K562 (cell line): ENCODE measurements around the gene CD6. TPM values are rescaled to one million over a fixed set of nuclear protein-coding genes. Genes with fewer than 3 reads are reported as not detected.

Experiments
- ATAC-seq: fragments of 200-7000 bp; cut with Tn5 transposase; 3 replicates; pipeline ENCODE4 v1.9.1; 2020; ENCODE audit warnings: moderate library complexity
- BruUV-seq: library from RNA; stranded (reverse); fragments of 400-500 nt; replicated peaks from 2 replicates; lab custom pipeline; 2021; lab: Mats Ljungman, UMichigan
- CTCF ChIA-PET: fragments of 300-600 bp; formaldehyde crosslinking; extraction: SDS; loops from one replicate; lab custom pipeline; 2021; ENCODE audit warnings: low intra/inter-chr PET ratio; lab: Yijun Ruan, JAX
- POLR2A ChIA-PET: fragments of 300-600, 350-650 bp; sonication (Branson Sonifier 250); formaldehyde crosslinking; extraction: SDS; loops from one replicate; lab custom pipeline; 2021; ENCODE audit warnings: antibody characterized with exemption, inconsistent platforms; lab: Yijun Ruan, JAX
- DNase-seq, 4 experiments: peaks; one replicate each; pipeline versions ENCODE4 v3.0.0 to v3.0.0-alpha.2; 2011 to 2018; ENCODE audit warnings: low spot score in 3 of 4, mixed read lengths in 3 of 4; ENCODE audit errors: extremely low read depth in 1 of 4
- FAIRE-seq: peaks from 2 replicates; lab custom pipeline; 2011; peaks lifted over from hg19 to GRCh38; lab: Jason Lieb, UNC
- H2AFZ ChIP-seq: 2 replicates; pipeline ENCODE4 v1.6.0; 2011; ENCODE audit warnings: low read depth, low read length, control low read depth, inconsistent platforms
- H3K27ac ChIP-seq: fragments of 200-600 bp; 3 replicates; pipeline ENCODE4 v1.8.0; 2011; ENCODE audit warnings: low read depth, mild to moderate bottlenecking, control low read depth, inconsistent platforms, low read length, moderate library complexity, mixed read lengths; ENCODE audit errors: extremely low read depth
- H3K27me3 ChIP-seq, 2 experiments: fragments of 300-600 bp in 1 of 2; 2 replicates in 1 of 2; 3 replicates in 1 of 2; pipeline versions ENCODE4 v1.6.0 to v1.8.0; 2011; ENCODE audit warnings: inconsistent platforms in 2 of 2, low read length in 2 of 2, mild to moderate bottlenecking in 1 of 2, mixed read lengths in 1 of 2, moderate library complexity in 1 of 2; ENCODE audit not compliant: control insufficient read depth in 2 of 2, insufficient read depth in 2 of 2
- H3K36me3 ChIP-seq: fragments of 300-600 bp; 3 replicates; pipeline ENCODE4 v1.8.0; 2011; ENCODE audit warnings: mild to moderate bottlenecking, low read length, inconsistent platforms; ENCODE audit not compliant: control insufficient read depth, insufficient read depth
- H3K4me1 ChIP-seq, 2 experiments: fragments of 200-600 bp in 1 of 2; replicated peaks in 1 of 2; 2 replicates in 1 of 2; 3 replicates in 1 of 2; pipeline versions ENCODE4 v1.5.1 to v1.8.0; 2011; ENCODE audit warnings: inconsistent platforms in 2 of 2, low read length in 2 of 2, mild to moderate bottlenecking in 1 of 2, mixed read lengths in 1 of 2, moderate library complexity in 1 of 2; ENCODE audit not compliant: control insufficient read depth in 2 of 2, insufficient read depth in 2 of 2
- H3K4me2 ChIP-seq: 2 replicates; pipeline ENCODE4 v1.6.1; 2011; ENCODE audit warnings: low read length, control low read depth, inconsistent platforms, mixed read lengths; ENCODE audit not compliant: insufficient read depth
- H3K4me3 ChIP-seq: fragments of 200-600 bp; sonication (generic), shearing (Covaris generic); 2 replicates; pipeline ENCODE4 v1.5.1; 2016; ENCODE audit warnings: control low read depth, inconsistent platforms
- H3K79me2 ChIP-seq: fragments of 200-600 bp; 3 replicates; pipeline ENCODE4 v1.8.0; 2011; ENCODE audit warnings: low read length, inconsistent platforms; ENCODE audit not compliant: control insufficient read depth, insufficient read depth
- H3K9ac ChIP-seq, 2 experiments: 2 replicates each; pipeline versions ENCODE4 v1.6.0 to v1.6.1; 2011; ENCODE audit warnings: low read depth in 2 of 2, low read length in 2 of 2, control low read depth in 1 of 2, inconsistent platforms in 1 of 2, mild to moderate bottlenecking in 1 of 2, mixed read lengths in 1 of 2; ENCODE audit not compliant: insufficient read depth in 1 of 2
- H3K9me1 ChIP-seq: one replicate; pipeline ENCODE4 v1.6.0; 2011; ENCODE audit warnings: inconsistent platforms, mild to moderate bottlenecking, low read length, moderate library complexity; ENCODE audit not compliant: control insufficient read depth, insufficient read depth
- H3K9me3 ChIP-seq: replicated peaks from 2 replicates; pipeline ENCODE4 v1.5.1; 2011; ENCODE audit warnings: low read depth, low read length, inconsistent platforms; ENCODE audit not compliant: control insufficient read depth, insufficient read depth
- H4K20me1 ChIP-seq: replicated peaks from 2 replicates; pipeline ENCODE4 v1.6.1; 2011; ENCODE audit warnings: low read length, inconsistent platforms, mixed read lengths; ENCODE audit not compliant: control insufficient read depth, insufficient read depth
- GATAD2A ChIP-seq: fragments of 450-650 bp; IDR thresholded peaks from 2 replicates; pipeline ENCODE4 v1.6.1; 2017
- MEF2D ChIP-seq: conservative IDR thresholded peaks from 2 replicates; pipeline ENCODE4 v1.6.1; 2016; ENCODE audit warnings: low read depth, missing genetic modification characterization, missing compliant biosample characterization
- MEIS2 ChIP-seq: fragments of 450-650 bp; IDR thresholded peaks from 2 replicates; pipeline ENCODE4 v1.6.1; 2014; ENCODE audit warnings: mild to moderate bottlenecking; ENCODE audit not compliant: partially characterized antibody
- PHF20 ChIP-seq: fragments of 450-650 bp; IDR thresholded peaks from 2 replicates; pipeline ENCODE4 v1.6.1; 2018; ENCODE audit not compliant: partially characterized antibody
- POLR3G ChIP-seq: IDR thresholded peaks from 2 replicates; pipeline ENCODE4 v1.6.1; 2011; ENCODE audit not compliant: insufficient read length, insufficient replicate concordance; ENCODE audit errors: extremely low read depth
- SAFB ChIP-seq: fragments of 200-400 bp; formaldehyde crosslinking; IDR thresholded peaks from 2 replicates; pipeline ENCODE4 v1.6.1; 2017; ENCODE audit warnings: low read depth, low read length, borderline replicate concordance
- SNAPC5 ChIP-seq: fragments of 250-450 bp; sonication (Bioruptor Pico); IDR thresholded peaks from 2 replicates; pipeline ENCODE4 v1.8.0; 2021; ENCODE audit warnings: moderate library complexity, mild to moderate bottlenecking, inconsistent platforms
- ZNF140 ChIP-seq: fragments of 250-450 bp; sonication (Bioruptor Pico); IDR thresholded peaks from 2 replicates; pipeline ENCODE4 v1.8.0; 2021; ENCODE audit warnings: moderate library complexity, mild to moderate bottlenecking, inconsistent platforms
- ZNF274 ChIP-seq: IDR thresholded peaks from 2 replicates; pipeline ENCODE4 v1.6.1; 2011; ENCODE audit warnings: low read depth, mild to moderate bottlenecking, low read length, moderate library complexity, borderline replicate concordance
- ZNF347 ChIP-seq: fragments of 450-650 bp; formaldehyde crosslinking; IDR thresholded peaks from 2 replicates; pipeline ENCODE4 v1.4.0; 2020; ENCODE audit warnings: low read depth, mild to moderate bottlenecking, moderate library complexity
- WGBS: fragments of 100-300 bp; shearing (Covaris generic); methylation state at CpG from one replicate; pipeline ENCODE4 v1.1.6; 2016; ENCODE audit warnings: low coverage, mixed read lengths; ENCODE audit not compliant: insufficient coverage; ENCODE audit errors: missing lambda C conversion rate; 5-methylcytosine and 5-hydroxymethylcytosine counted together
- in situ Hi-C: fragments of 300-500 bp; cut with MboI; formaldehyde crosslinking; loops from 4 replicates; pipeline ENCODE4 v1.15.0; 2018; ENCODE audit warnings: inconsistent platforms, mixed read lengths
- intact Hi-C: fragments of 100-400 bp; cut with micrococcal nuclease; formaldehyde crosslinking; loops from 2 replicates; pipeline ENCODE4 v1.14.2; 2022
- polyA plus RNA-seq, 8 experiments: library from polyadenylated mRNA; depleted of rRNA in 4 of 8; stranded (reverse) in 5 of 8; unstranded in 3 of 8; fragments of >200 nt; fragmentation: Nextera tagmentation in 2 of 8; fragmentation: Illumina TruSeq in 1 of 8; extraction: Ambion mirVana in 2 of 8; extraction: Trizol in 1 of 8; gene quantifications; 2 replicates each; pipeline versions ENCODE4 v1.2.1 to v1.2.3, GENCODE V29; 2011 to 2014; ENCODE audit warnings: inconsistent platforms in 1 of 8, missing spikeins in 1 of 8
- total RNA-seq, 7 experiments: library from RNA; depleted of rRNA in 6 of 7; stranded (reverse); fragments of >200 nt in 6 of 7; fragmentation: Illumina TruSeq in 2 of 7; extraction: Trizol in 2 of 7; gene quantifications; 2 replicates each; pipeline versions ENCODE4 v1.2.1 to v1.2.3, GENCODE V29; 2011 to 2021; ENCODE audit warnings: low replicate concordance in 1 of 7

Gene CD6
- total and polyA plus RNA-seq, 9 of the 15 experiments (the other 6 are each of a cell fraction or from before 2014, with no cell fraction given) = 0.84 TPM; not detected in 8

- H4K20me1 ChIP-seq = 0 out of 2 replicates have a peak, but pooled peaks cover 10% of the 10 kb centered on the region
- in situ Hi-C loops = no loop called here
- no peak overlapping the region for H3K27ac ChIP-seq
- H3K9ac ChIP-seq = no peak overlapping the region
- ATAC-seq (no peak), DNase-seq (no peak), FAIRE-seq (no peak)
- POLR2A ChIA-PET = no interaction called here
- no TSS peak for BruUV-seq
- intact Hi-C loops = no loop called here
- 2% methylated on average over 14 of the region's 14 CpGs for WGBS
- no peaks in the 10 kb centered on the region for H3K9me1 ChIP-seq
- H3K4me1 ChIP-seq = peaks cover 0 to 3% of the 10 kb centered on the region in 2 experiments; a peak in 1 of 5 replicates
- H3K9me3 ChIP-seq = no peaks in the 10 kb centered on the region
- CTCF ChIA-PET = no interaction called here
- H3K4me3 ChIP-seq = no peak overlapping the region
- peaks cover 35 to 59% of the 10 kb centered on the region in 2 experiments for H3K27me3 ChIP-seq
- no peak overlapping the region for H2AFZ ChIP-seq
- TF ChIP-seq ZNF274 = no peak
- H3K79me2 ChIP-seq = no peaks in the 10 kb centered on the region
- no peaks in the 10 kb centered on the region for H3K36me3 ChIP-seq
- H3K4me2 ChIP-seq = no peak overlapping the region
Measured at GRCh38 chr11:61024938-61025820, 53.7 kb downstream of the CD6 start.

GRCh38 chr11:61025821-61026120 lies 54.3 kb downstream of the CD6 start:
- in situ Hi-C loops (no loop called here), intact Hi-C loops (no loop called here)
- no peaks in the 10 kb centered on the region for H3K9me1 ChIP-seq
- no TSS peak for BruUV-seq
- peaks cover 37 to 55% of the 10 kb centered on the region in 2 experiments for H3K27me3 ChIP-seq
- H3K79me2 ChIP-seq = no peaks in the 10 kb centered on the region
- TF ChIP-seq ZNF347 (CRISPR knock-in tag) (no peak), SNAPC5 (CRISPR knock-in tag) (no peak), MEF2D (tag) (no peak), POLR3G (no peak), ZNF140 (no peak), GATAD2A (no peak), MEIS2 (no peak), SAFB (no peak), PHF20 (no peak)
- H3K4me1 ChIP-seq = peaks cover 0 to 3% of the 10 kb centered on the region in 2 experiments; a peak in 1 of 5 replicates
- 0 out of 2 replicates have a peak, but pooled peaks cover 10% of the 10 kb centered on the region for H4K20me1 ChIP-seq
- no peak overlapping the region for H3K4me3 ChIP-seq
- ChIA-PET POLR2A (no interaction called here), CTCF (no interaction called here)
- no peak overlapping the region for H3K27ac ChIP-seq
- H3K4me2 ChIP-seq = no peak overlapping the region
- ATAC-seq (no peak), FAIRE-seq (no peak), DNase-seq (no peak)
- no peaks in the 10 kb centered on the region for H3K9me3 ChIP-seq
- H3K9ac ChIP-seq = no peak overlapping the region
- WGBS = 0% methylated on average over 5 of the region's 5 CpGs
- no peaks in the 10 kb centered on the region for H3K36me3 ChIP-seq
- H2AFZ ChIP-seq = no peak overlapping the region
